GM18907 (cell line): Measurements from ENCODE around the gene HGFAC.

Experiments
- ATAC-seq: cut with Tn5 transposase; IDR thresholded peaks from one replicate; pipeline ENCODE4 v1.9.1; 2021; ENCODE audit warnings: mild to moderate bottlenecking, moderate library complexity; ENCODE audit not compliant: unreplicated experiment

The HGFAC gene

GRCh38 chr4:3423406-3423805 lies 18.4 kb upstream of the HGFAC start:
- ATAC-seq: no peak

GRCh38 chr4:3423952-3424351 lies 17.8 kb upstream of the HGFAC start:
- no peak for ATAC-seq

- no peak for ATAC-seq
Measured at GRCh38 chr4:3424522-3425095, 17.2 kb upstream of the HGFAC start.

- no peak for ATAC-seq
Measured at GRCh38 chr4:3426465-3427133, 15.2 kb upstream of the HGFAC start.

GRCh38 chr4:3427134-3427476 lies 14.7 kb upstream of the HGFAC start:
- no peak for ATAC-seq

- ATAC-seq: no peak
Measured at GRCh38 chr4:3427706-3428446, 13.9 kb upstream of the HGFAC start.

- no peak for ATAC-seq
Measured at GRCh38 chr4:3429651-3430050, 12.1 kb upstream of the HGFAC start.

GRCh38 chr4:3430524-3430923 lies 11.2 kb upstream of the HGFAC start:
- ATAC-seq: no peak

GRCh38 chr4:3431446-3431993 lies 10.2 kb upstream of the HGFAC start:
- ATAC-seq: no peak

GRCh38 chr4:3432381-3432790 lies 9.4 kb upstream of the HGFAC start:
- no peak for ATAC-seq

GRCh38 chr4:3433138-3433869 lies 8.5 kb upstream of the HGFAC start:
- no peak for ATAC-seq

- no peak for ATAC-seq
Measured at GRCh38 chr4:3434881-3435685, 6.7 kb upstream of the HGFAC start.

- no peak for ATAC-seq
Measured at GRCh38 chr4:3435686-3435956, 6.1 kb upstream of the HGFAC start.

- ATAC-seq: no peak
Measured at GRCh38 chr4:3436048-3436797, 5.5 kb upstream of the HGFAC start.

GRCh38 chr4:3436798-3437581 lies 4.8 kb upstream of the HGFAC start:
- ATAC-seq: no peak

GRCh38 chr4:3437582-3437936 lies 4.2 kb upstream of the HGFAC start:
- ATAC-seq: no peak

- ATAC-seq: no peak
Measured at GRCh38 chr4:3437998-3438846, 3.5 kb upstream of the HGFAC start.

GRCh38 chr4:3438847-3439180 lies 3.0 kb upstream of the HGFAC start:
- no peak for ATAC-seq

- ATAC-seq: no peak
Measured at GRCh38 chr4:3439391-3439790, 2.4 kb upstream of the HGFAC start.
